ENCODE measurements around the gene LARP4B. TPM values are rescaled to one million over a fixed set of nuclear protein-coding genes. Genes with fewer than 3 reads are reported as not detected.

The LARP4B gene
- total and polyA plus RNA-seq, 2 of the 13 experiments (the other 11 are each of a cell fraction or from before 2014, with no cell fraction given) = 19.5 to 30.2 TPM

- TF ChIP-seq ZBTB14 (CRISPR knock-in tag; IDR thresholded peaks at IDR 0.05) = no peak
- no peak for TF ChIP-seq ZNF530 (CRISPR knock-in tag; IDR thresholded peaks at IDR 0.05; ENCODE audit: low read depth)
- TF ChIP-seq ZBTB40 (IDR thresholded peaks at IDR 0.05) = no peak
- 0 out of 2 replicates have a peak, but pooled peaks have one; percentile 48 for TF ChIP-seq ZBTB40 (CRISPR knock-in tag; IDR thresholded peaks at IDR 0.05)
Observed at GRCh38 chr10:788796-789748, 142.4 kb downstream of the LARP4B start (continued).
